HG03039 (cell line): ENCODE measurements around the gene PRDM4.
A peak's percentile ranks its signal among the peaks of the same experiment; 100 is the strongest.
"Not testable (repeated sequence)": the region's sequence is repeated elsewhere in the genome, so short reads cannot be mapped to it uniquely, and the experiment has no call there.

Experiments
- ATAC-seq: cut with Tn5 transposase; IDR thresholded peaks from one replicate; pipeline ENCODE4 v1.9.1; 2021; ENCODE audit warnings: mild to moderate bottlenecking, moderate library complexity; ENCODE audit not compliant: unreplicated experiment

Gene PRDM4

GRCh38 chr12:107774349-107775029, 13.6 kb upstream of the PRDM4 start, which contains the start of gene ASCL4:
Gene ASCL4 (plus strand): TSS chr12:107774704. CDS start chr12:107775219, 515 bp downstream.
- no peak for ATAC-seq

GRCh38 chr12:107767466-107767865, 6.5 kb upstream of the PRDM4 start:
- ATAC-seq, result no peak

- no peak for ATAC-seq
Observed at GRCh38 chr12:107765316-107765715, 4.4 kb upstream of the PRDM4 start.

GRCh38 chr12:107764626-107765025, 3.7 kb upstream of the PRDM4 start:
- ATAC-seq, result no peak

- ATAC-seq, result no peak
Observed at GRCh38 chr12:107762874-107763273, 1.9 kb upstream of the PRDM4 start.

GRCh38 chr12:107761502-107761904, 566 bp upstream of the PRDM4 start:
- no peak for ATAC-seq

- peak; percentile 27 for ATAC-seq
Observed at GRCh38 chr12:107760207-107760808, 629 bp downstream of the PRDM4 start.

GRCh38 chr12:107759410-107759809, 1.5 kb downstream of the PRDM4 start:
- ATAC-seq, result no peak

- ATAC-seq, result no peak
Observed at GRCh38 chr12:107749083-107749482, 11.9 kb downstream of the PRDM4 start.

- ATAC-seq, result no peak
Observed at GRCh38 chr12:107748472-107748871, 12.5 kb downstream of the PRDM4 start.

GRCh38 chr12:107736914-107737313, 24.0 kb downstream of the PRDM4 start:
- peak; percentile 90 for ATAC-seq

GRCh38 chr12:107735763-107736162, 25.2 kb downstream of the PRDM4 start:
- ATAC-seq, result no peak

- no peak for ATAC-seq
Observed at GRCh38 chr12:107734139-107734538, 26.8 kb downstream of the PRDM4 start.

GRCh38 chr12:107732365-107732764, 28.6 kb downstream of the PRDM4 start:
- no peak for ATAC-seq

GRCh38 chr12:107731366-107731765, 29.6 kb downstream of the PRDM4 start:
- ATAC-seq, result no peak

- ATAC-seq, result no peak
Observed at GRCh38 chr12:107730618-107731341, 30.2 kb downstream of the PRDM4 start.

GRCh38 chr12:107727742-107728141, 33.2 kb downstream of the PRDM4 start:
- ATAC-seq, result not testable (repeated sequence)

GRCh38 chr12:107727327-107727726, 33.6 kb downstream of the PRDM4 start:
- ATAC-seq, result not testable (repeated sequence)

- ATAC-seq, result no peak
Observed at GRCh38 chr12:107718606-107719005, 42.3 kb downstream of the PRDM4 start.

GRCh38 chr12:107715780-107716179, 45.2 kb downstream of the PRDM4 start:
- no peak for ATAC-seq

GRCh38 chr12:107705522-107705921, 55.4 kb downstream of the PRDM4 start:
- ATAC-seq, result not testable (repeated sequence)

- no peak for ATAC-seq
Observed at GRCh38 chr12:107704041-107704440, 56.9 kb downstream of the PRDM4 start.
